SK-N-MC (cell line): ENCODE measurements around the gene HOXD4.

Experiments
- EZH2 ChIP-seq: fragments of 200-600 bp; sonication (generic); IDR thresholded peaks from one replicate; pipeline ENCODE4 v1.6.1; 2017; ENCODE audit warnings: antibody characterized with exemption
- POLR2AphosphoS5 ChIP-seq: IDR thresholded peaks from 2 replicates; pipeline ENCODE4 v1.6.1; 2012; ENCODE audit warnings: mild to moderate bottlenecking, low read depth, low read length, borderline replicate concordance

GRCh38 chr2:176172007-176172894, 20.9 kb downstream of the HOXD4 start:
- no peak for TF ChIP-seq POLR2AphosphoS5
- TF ChIP-seq EZH2 = no peak
